ENCODE data around the gene MBNL2.

MBNL2 gene

GRCh38 chr13:97221989-97222700, at the start of gene MBNL2:
Gene MBNL2, plus strand, starts transcription at chr13:97222333. Its CDS starts 53,903 bp downstream, at chr13:97276236.
- TF ChIP-seq CREB1 (IDR thresholded peaks at IDR 0.05; ENCODE audit: low read depth) (no peak), TCF12 (IDR thresholded peaks at IDR 0.05; ENCODE audit: low read depth) (no peak), USF1 (IDR thresholded peaks at IDR 0.05) (no peak), TAF1 (IDR thresholded peaks at IDR 0.05; ENCODE audit: low read depth) (peak; percentile 46; the same call in 1 of the 2 replicates), MAX (IDR thresholded peaks at IDR 0.05) (no peak), CEBPB (IDR thresholded peaks at IDR 0.05) (no peak), EGR1 (IDR thresholded peaks at IDR 0.05) (no peak), NFIC (IDR thresholded peaks at IDR 0.05) (no peak), TEAD4 (IDR thresholded peaks at IDR 0.05) (peak; percentile 77), YY1 (IDR thresholded peaks at IDR 0.05; ENCODE audit: low read depth) (no peak), FOXM1 (IDR thresholded peaks at IDR 0.05; ENCODE audit: borderline replicate concordance, low read depth) (no peak), EP300 (IDR thresholded peaks at IDR 0.05; ENCODE audit: borderline replicate concordance) (no peak), REST (IDR thresholded peaks at IDR 0.05; ENCODE audit: low read depth) (no peak)

GRCh38 chr13:97174638-97175037, 47.5 kb upstream of the MBNL2 start:
- TF ChIP-seq REST (IDR thresholded peaks at IDR 0.05; ENCODE audit: low read depth) (no peak), TEAD4 (IDR thresholded peaks at IDR 0.05) (no peak), FOXM1 (IDR thresholded peaks at IDR 0.05; ENCODE audit: borderline replicate concordance, low read depth) (no peak), YY1 (IDR thresholded peaks at IDR 0.05; ENCODE audit: low read depth) (no peak), EGR1 (IDR thresholded peaks at IDR 0.05) (no peak), USF1 (IDR thresholded peaks at IDR 0.05) (no peak), RAD21 (IDR thresholded peaks at IDR 0.05; ENCODE audit: low read depth) (no peak), CREB1 (IDR thresholded peaks at IDR 0.05; ENCODE audit: low read depth) (no peak), NFIC (IDR thresholded peaks at IDR 0.05) (no peak), TCF12 (IDR thresholded peaks at IDR 0.05; ENCODE audit: low read depth) (no peak)

GRCh38 chr13:97175041-97175440, 47.1 kb upstream of the MBNL2 start:
- TF ChIP-seq TAF1 (IDR thresholded peaks at IDR 0.05; ENCODE audit: low read depth): no peak
- no peak for TF ChIP-seq NFIC (IDR thresholded peaks at IDR 0.05)
- no peak for TF ChIP-seq REST (IDR thresholded peaks at IDR 0.05; ENCODE audit: low read depth)
- TF ChIP-seq EP300 (IDR thresholded peaks at IDR 0.05; ENCODE audit: borderline replicate concordance): no peak
- no peak for TF ChIP-seq TCF12 (IDR thresholded peaks at IDR 0.05; ENCODE audit: low read depth)
- no peak for TF ChIP-seq USF1 (IDR thresholded peaks at IDR 0.05)
- no peak for TF ChIP-seq CEBPB (IDR thresholded peaks at IDR 0.05)
- TF ChIP-seq CREB1 (IDR thresholded peaks at IDR 0.05; ENCODE audit: low read depth): no peak
- TF ChIP-seq YY1 (IDR thresholded peaks at IDR 0.05; ENCODE audit: low read depth): no peak
- TF ChIP-seq FOXM1 (IDR thresholded peaks at IDR 0.05; ENCODE audit: borderline replicate concordance, low read depth): no peak
- no peak for TF ChIP-seq MAX (IDR thresholded peaks at IDR 0.05)
- TF ChIP-seq ZBTB7A (IDR thresholded peaks at IDR 0.05; ENCODE audit: low read depth): no peak
- TF ChIP-seq RAD21 (IDR thresholded peaks at IDR 0.05; ENCODE audit: low read depth): no peak
- no peak for TF ChIP-seq TEAD4 (IDR thresholded peaks at IDR 0.05)
- TF ChIP-seq EGR1 (IDR thresholded peaks at IDR 0.05): no peak

GRCh38 chr13:97179501-97179900, 42.6 kb upstream of the MBNL2 start:
- TF ChIP-seq FOXM1 (IDR thresholded peaks at IDR 0.05; ENCODE audit: borderline replicate concordance, low read depth) (no peak), CEBPB (IDR thresholded peaks at IDR 0.05) (no peak), TEAD4 (IDR thresholded peaks at IDR 0.05) (0 out of 2 replicates have a peak, but pooled peaks have one; percentile 24), TCF12 (IDR thresholded peaks at IDR 0.05; ENCODE audit: low read depth) (no peak)
